ENCODE measurements around the gene GLI1.
"Not testable (repeated sequence)": the region's sequence is repeated elsewhere in the genome, so short reads cannot be mapped to it uniquely, and the experiment has no call there.

The GLI1 gene

DNA sequence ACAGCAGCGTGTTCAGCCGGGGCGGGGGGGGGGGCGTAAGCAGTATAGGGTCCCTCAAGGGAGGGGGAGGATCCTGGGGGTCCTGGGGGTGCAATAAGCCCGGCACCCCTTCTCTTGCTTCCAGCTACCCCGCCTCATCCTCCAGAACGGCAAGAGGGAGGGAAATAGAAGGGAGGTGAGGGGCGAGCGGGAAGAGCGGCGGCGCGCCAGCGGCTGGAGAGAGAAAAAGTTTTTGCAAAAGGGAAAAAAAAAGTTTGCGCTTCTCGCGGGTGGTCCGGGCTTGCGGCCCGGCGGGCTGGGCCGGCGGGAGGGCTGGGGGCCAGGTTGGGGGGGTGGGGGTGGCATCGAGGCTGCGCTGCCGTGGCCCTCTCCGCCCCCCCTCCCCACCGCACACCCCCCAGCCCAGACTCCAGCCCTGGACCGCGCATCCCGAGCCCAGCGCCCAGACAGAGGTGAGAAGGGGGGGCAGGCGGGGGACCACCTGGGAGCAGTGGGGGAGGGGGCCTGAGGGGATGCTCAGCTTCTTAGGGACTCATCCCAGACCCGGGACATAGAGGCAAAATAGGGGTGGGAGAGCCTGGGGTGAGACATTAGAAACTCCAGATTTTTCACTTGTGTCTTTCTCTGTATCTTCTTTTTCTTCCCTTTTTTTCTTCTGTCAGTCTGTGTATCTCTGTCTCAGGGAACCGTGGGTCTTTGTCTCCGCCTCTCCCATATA, at the start of gene GLI1:
Gene GLI1 (plus strand): TSS at position 36 of the 718 bp plus-strand sequence. CDS start 3,907 bp downstream, outside the sequence.
- DNase-seq = no peak

DNA sequence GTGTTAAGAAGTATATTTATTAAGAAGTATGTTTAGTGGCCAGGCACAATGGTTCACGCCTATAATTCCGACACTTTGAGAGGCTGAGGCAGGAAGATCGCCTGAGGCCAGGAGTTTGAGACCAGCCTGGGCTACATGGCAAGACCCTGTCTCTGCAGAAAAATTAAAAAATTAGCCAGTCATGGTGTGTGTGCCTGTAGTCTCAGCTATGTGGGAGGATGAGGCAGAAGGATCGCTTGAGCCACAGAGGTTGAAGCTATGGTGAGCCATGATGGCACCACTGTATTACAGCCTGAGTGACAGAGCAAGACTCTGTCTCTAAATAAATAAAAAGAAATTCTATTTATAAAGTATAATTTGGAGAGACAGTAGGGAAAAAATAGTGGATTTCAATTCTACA, 49.1 kb upstream of the GLI1 start:
- no peak for DNase-seq

- DNase-seq = not testable (repeated sequence)
Observed at GRCh38 chr12:57414160-57414559, 45.4 kb upstream of the GLI1 start.

GRCh38 chr12:57415088-57415487, 44.5 kb upstream of the GLI1 start:
- DNase-seq = no peak

GRCh38 chr12:57416039-57416996, 43.3 kb upstream of the GLI1 start:
- no peak for DNase-seq

GRCh38 chr12:57418255-57418654, 41.3 kb upstream of the GLI1 start:
- DNase-seq = no peak

DNA sequence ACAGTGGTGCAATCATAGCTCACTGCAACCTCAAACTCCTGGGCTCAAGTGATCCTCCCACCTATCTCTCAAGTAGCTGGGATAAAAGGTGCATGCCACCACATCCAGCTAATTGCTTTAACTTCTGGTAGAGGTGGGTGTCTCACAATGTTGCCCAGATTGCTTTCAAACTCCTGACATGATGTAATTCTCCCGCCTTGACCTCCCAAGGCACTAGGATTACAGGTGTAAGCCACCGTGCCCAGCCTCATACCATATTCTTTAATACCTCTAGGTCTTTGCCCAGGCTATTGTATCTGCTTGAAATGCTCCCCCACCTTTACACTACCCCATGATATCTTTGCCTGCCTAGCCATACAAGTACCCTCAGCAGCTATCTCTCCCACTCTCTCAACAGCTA, 40.1 kb upstream of the GLI1 start:
- DNase-seq = no peak

DNA sequence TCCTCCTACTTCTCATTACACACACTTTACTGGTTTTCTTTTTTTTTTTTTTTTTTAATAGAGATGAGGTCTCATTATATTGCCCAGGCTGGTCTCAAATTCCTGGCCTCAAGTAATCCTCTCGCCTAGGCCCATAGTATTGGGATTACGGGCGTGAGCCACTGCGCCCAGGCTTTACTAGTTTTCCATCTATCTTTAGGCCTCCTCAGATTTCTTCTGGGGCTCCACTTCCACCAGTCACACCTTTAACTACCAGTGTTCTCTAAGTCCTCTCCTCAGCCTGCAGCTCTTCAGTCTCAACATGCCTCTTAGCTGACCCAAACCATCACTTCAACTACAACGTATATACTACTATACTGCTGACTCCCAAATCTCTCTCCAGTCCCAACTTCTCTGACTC, 39.1 kb upstream of the GLI1 start:
- DNase-seq = no peak

GRCh38 chr12:57426948-57427347, 32.6 kb upstream of the GLI1 start:
- not testable (repeated sequence) for DNase-seq

GRCh38 chr12:57428965-57429364, 30.6 kb upstream of the GLI1 start:
- no peak for DNase-seq

GRCh38 chr12:57429473-57430111, 30.0 kb upstream of the GLI1 start:
- no peak for DNase-seq

GRCh38 chr12:57430112-57430930, 29.3 kb upstream of the GLI1 start:
- peak; percentile 70 for DNase-seq

GRCh38 chr12:57430931-57431566, 28.5 kb upstream of the GLI1 start, which contains the start of gene R3HDM2:
Gene R3HDM2, minus strand, starts transcription at chr12:57431043. Its CDS starts 120,615 bp downstream, at chr12:57310428.
- DNase-seq = peak; percentile 91

DNA sequence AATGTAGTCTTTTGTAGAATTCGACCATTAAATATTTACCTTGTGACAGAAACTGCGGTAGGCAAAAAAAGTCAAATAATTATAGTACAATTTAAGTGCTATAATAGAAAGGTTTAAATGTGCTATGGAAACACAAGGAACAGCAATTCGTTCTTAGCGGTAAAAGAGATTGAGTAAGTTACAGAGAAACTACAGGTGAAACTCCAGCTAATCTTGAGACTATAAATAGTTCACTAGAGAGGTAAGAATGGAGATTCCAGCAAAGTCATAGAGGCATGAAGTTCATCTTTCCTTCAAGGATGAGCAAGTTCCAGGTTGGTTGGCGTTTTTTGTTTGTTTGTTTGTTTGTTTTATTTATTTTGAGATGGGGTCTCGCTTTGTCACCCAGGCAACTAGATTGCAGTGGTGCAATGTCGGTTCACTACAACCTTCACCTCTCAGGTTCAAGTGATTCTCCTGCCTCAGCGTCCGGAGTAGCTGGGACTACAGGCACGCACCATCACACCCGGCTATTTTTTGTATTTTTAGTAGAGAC, 27.9 kb upstream of the GLI1 start:
- no peak for DNase-seq

- no peak for DNase-seq
Observed at GRCh38 chr12:57433370-57433769, 26.2 kb upstream of the GLI1 start.

- DNase-seq = no peak
Observed at GRCh38 chr12:57434517-57435223, 24.9 kb upstream of the GLI1 start, which contains the start of gene INHBC. Gene INHBC, plus strand, starts transcription at chr12:57434784. Its CDS starts 103 bp downstream, at chr12:57434887.

DNA sequence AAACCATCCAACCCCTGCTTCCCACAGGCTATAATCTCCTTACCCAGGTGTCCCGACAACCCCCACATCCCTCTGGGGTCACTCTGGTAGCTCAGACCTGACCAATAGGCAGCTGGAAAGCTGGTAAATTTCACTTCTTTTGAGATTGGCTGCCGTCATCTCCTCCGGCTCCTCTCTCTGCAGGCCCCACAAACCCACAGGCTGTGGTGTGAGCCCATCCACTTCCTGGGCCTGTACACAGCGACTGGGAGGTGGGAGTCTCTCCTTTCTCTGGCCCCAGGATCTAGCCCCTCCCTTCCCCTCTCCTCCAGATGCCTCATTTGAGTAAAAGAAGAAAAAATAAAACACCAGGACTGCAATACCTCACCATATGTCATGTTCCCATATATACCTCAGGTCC, 24.3 kb upstream of the GLI1 start:
- DNase-seq = no peak

- DNase-seq = no peak
Observed at GRCh38 chr12:57438400-57438799, 21.2 kb upstream of the GLI1 start.

DNA sequence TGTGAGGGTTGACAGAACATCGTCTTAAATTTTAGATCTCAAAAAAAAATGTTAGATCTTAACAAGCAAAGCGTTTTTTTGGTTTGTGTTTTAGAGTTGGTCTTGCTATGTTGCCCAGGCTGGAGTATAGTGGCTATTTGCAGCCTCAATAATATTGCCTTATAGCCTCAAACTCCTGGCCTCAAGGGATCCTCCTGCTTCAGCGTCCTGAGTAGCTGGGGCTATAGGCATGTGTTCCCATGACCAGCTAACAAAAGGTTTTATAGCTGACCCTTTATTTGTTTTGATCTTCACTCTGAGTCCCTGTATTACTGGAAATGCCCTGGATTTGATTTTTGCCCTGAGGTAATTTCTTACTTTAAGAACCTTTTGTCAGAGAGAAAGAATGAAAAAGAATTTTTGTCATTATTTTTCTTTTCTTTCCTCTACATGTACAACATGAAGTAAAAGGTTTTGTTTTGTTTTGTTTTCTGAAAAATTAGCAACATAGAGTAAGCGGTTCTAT, 19.8 kb upstream of the GLI1 start:
- no peak for DNase-seq

DNA sequence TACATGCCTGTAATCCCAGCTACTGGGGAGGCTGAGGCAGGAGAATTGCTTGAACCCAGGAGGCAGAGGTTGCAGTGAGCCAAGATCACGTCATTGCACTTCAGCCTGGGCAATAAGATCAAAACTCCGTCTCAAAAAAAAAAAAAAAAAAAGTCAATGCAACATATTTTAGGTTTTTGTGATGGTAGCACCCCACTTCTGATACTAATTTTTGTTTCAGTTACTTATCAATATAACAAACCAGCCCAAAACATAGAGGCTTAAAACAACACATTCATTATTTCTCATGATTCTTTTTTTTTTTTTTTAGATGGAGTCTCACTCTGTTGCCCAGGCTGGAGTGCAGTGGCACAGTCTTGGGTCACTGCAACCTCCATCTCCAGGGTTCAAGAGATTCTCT, 18.2 kb upstream of the GLI1 start:
- DNase-seq = not testable (repeated sequence)

Measured in NCI-H1436 (cell line).